ENCODE measurements around the gene MAP4K2.

GRCh38 chr11:64772303-64773018 lies 30.6 kb downstream of the MAP4K2 start:
- TF ChIP-seq CTCF (IDR thresholded peaks at IDR 0.05) (no peak), POLR2A (IDR thresholded peaks at IDR 0.05) (no peak)
